Endothelial cell (in vitro differentiated cells): ENCODE measurements around the gene KHK. TPM values are rescaled to one million over a fixed set of nuclear protein-coding genes. Genes with fewer than 3 reads are reported as not detected.
"Not testable (repeated sequence)": the region's sequence is repeated elsewhere in the genome, so short reads cannot be mapped to it uniquely, and the experiment has no call there.

Experiments
- DNase-seq: peaks from one replicate; pipeline ENCODE4 v3.0.0; 2021; ENCODE audit warnings: low spot score
- H3K27ac Mint-ChIP-seq: one replicate; pipeline ENCODE4 v1.8.0; 2021; ENCODE audit warnings: mixed read lengths, inconsistent platforms; ENCODE audit not compliant: unreplicated experiment
- H3K27me3 Mint-ChIP-seq: one replicate; pipeline ENCODE4 v1.8.0; 2021; ENCODE audit warnings: mild to moderate bottlenecking, moderate library complexity, mixed read lengths, inconsistent platforms; ENCODE audit not compliant: unreplicated experiment
- H3K36me3 Mint-ChIP-seq: one replicate; pipeline ENCODE4 v1.8.0; 2021; ENCODE audit warnings: mild to moderate bottlenecking, low read depth, mixed read lengths, inconsistent platforms; ENCODE audit not compliant: unreplicated experiment
- H3K4me1 Mint-ChIP-seq: one replicate; pipeline ENCODE4 v1.8.0; 2021; ENCODE audit warnings: mild to moderate bottlenecking, mixed read lengths, inconsistent platforms; ENCODE audit not compliant: unreplicated experiment
- H3K4me3 Mint-ChIP-seq: one replicate; pipeline ENCODE4 v1.8.0; 2021; ENCODE audit warnings: mild to moderate bottlenecking, mixed read lengths, inconsistent platforms; ENCODE audit not compliant: unreplicated experiment
- H3K9me3 Mint-ChIP-seq: one replicate; pipeline ENCODE4 v1.8.0; 2021; ENCODE audit warnings: mixed read lengths, inconsistent platforms; ENCODE audit not compliant: unreplicated experiment
- CTCF ChIP-seq: fragments of 200-600 bp; sonication (generic); IDR thresholded peaks from one replicate; pipeline ENCODE4 v1.5.0; 2021; ENCODE audit warnings: antibody characterized with exemption; ENCODE audit not compliant: unreplicated experiment
- total RNA-seq: library from RNA; stranded (reverse); fragmentation: NEBNext Ultra II Directional; extraction: Animal tissue kit (Norgen Biotek cat#: 25700); gene quantifications from one replicate; pipeline ENCODE4 v1.2.1, GENCODE V29; 2021; ENCODE audit not compliant: unreplicated experiment

The KHK gene
- total RNA-seq, 1 donor from 2014 or later = 1.4 TPM

DNA sequence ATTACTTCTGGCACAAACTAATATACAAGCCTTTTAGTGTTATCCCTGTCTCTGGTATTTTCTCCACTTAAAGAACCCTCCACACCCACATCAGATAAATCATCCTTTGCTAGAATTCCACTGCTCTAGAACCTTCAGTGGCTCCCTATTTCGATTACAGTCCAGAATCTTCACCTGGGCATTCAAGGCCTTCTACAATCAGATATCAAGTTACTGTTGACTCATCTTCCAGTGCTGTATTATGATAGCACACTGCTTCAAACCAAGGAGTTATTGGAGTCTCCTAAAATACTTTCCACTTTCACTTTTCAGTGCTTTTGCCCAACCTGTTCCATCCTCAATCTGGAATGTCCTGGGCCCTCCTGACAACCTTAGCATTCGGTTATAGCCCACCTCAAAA, 28.9 kb downstream of the KHK start:
- Mint-ChIP-seq H3K27me3 (peaks cover 9% of the 10 kb centered on the region), H3K9me3 (no peaks in the 10 kb centered on the region), H3K4me1 (peaks cover 6% of the 10 kb centered on the region), H3K36me3 (no peaks in the 10 kb centered on the region), H3K27ac (no peak overlapping the region), H3K4me3 (no peak overlapping the region)
- TF ChIP-seq CTCF = no peak
- DNase-seq = no peak

GRCh38 chr2:27117995-27118524, 31.5 kb downstream of the KHK start:
- H3K27ac Mint-ChIP-seq = no peak overlapping the region
- TF ChIP-seq CTCF = no peak
- H3K36me3 Mint-ChIP-seq = peaks cover 8% of the 10 kb centered on the region
- H3K9me3 Mint-ChIP-seq = no peaks in the 10 kb centered on the region
- H3K27me3 Mint-ChIP-seq = peaks cover 15% of the 10 kb centered on the region
- DNase-seq = no peak
- H3K4me3 Mint-ChIP-seq = no peak overlapping the region
- H3K4me1 Mint-ChIP-seq = peaks cover 8% of the 10 kb centered on the region

DNA sequence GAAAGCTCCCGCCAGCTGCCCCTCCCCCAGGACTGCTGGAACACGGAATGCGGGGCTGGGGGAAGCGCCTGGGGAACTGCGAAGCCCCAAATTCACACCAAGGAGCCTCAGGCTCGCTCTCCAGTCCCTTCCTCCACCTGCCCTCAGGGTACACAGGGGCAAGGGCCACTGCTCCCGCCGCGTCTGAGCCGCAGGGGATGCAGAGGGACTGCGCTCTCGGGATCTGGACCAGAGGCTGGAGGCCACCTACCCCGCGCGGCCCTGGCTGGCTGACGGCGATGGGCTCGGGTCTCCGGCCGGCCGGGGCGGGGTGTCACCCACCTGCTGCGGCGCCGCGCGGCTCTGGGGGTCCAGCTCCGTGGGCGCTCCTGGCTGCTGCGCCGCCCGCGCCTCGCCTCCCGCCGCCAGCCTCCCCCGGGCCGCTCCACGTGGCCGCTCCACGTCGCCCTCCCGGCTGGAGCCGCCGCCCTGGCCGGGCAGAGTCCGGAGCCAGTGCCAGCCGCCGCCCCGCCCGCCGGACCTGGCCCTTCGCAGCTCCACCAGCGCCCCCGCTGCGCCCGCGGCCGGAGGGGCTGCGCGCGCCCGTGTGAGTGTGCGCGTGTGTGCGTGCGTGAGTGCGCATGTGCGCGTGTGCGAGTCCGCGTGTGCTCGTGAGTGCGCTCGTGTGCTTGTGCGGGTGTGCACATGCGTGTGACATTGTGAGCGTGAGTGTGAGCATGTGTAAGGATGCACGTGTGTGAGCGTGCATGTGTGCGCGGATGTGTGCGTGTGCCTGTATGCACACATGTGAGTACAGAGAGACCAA, 32.2 kb downstream of the KHK start, which contains the start of gene CGREF1:
Gene CGREF1, minus strand, starts transcription at position 604 of the 805 bp plus-strand sequence. CDS start 14,762 bp downstream, outside the sequence.
- H3K9me3 Mint-ChIP-seq = no peaks in the 10 kb centered on the region
- peak within 1 kb of the TSS; percentile 67 for H3K4me3 Mint-ChIP-seq
- no peak within 1 kb of the TSS for H3K27ac Mint-ChIP-seq
- peaks cover 11% of the 10 kb centered on the region for H3K4me1 Mint-ChIP-seq
- peak; percentile 18 for DNase-seq
- TF ChIP-seq CTCF = no peak
- peaks cover 15% of the 10 kb centered on the region for H3K27me3 Mint-ChIP-seq
- peaks cover 8% of the 10 kb centered on the region for H3K36me3 Mint-ChIP-seq

- Mint-ChIP-seq H3K27me3 (peaks cover 17% of the 10 kb centered on the region), H3K4me3 (peak overlapping the region; percentile 67), H3K4me1 (peaks cover 11% of the 10 kb centered on the region)
- H3K9me3 Mint-ChIP-seq, DNase-seq, H3K36me3 Mint-ChIP-seq, H3K27ac Mint-ChIP-seq: not testable (repeated sequence)
Measured at GRCh38 chr2:27119330-27119670, 32.7 kb downstream of the KHK start.

DNA sequence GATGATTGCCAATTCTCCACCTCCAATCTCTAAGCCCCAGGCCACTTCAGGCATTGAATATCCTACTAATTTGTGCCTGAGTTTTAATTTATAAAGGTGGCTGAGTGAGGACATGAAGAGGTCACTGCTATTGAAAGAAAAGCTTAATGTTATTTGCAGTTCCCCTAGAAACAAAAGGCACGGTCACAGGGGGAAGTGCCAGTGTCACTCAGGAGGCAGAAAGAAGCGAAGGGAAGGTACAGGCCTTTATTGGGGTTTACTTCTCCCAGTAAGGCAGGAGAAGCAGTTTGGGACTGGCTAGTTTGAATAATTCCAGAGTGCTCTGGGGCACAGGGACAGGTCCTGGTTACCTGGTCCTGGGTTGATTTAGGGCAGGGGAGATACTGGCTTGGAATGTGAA, 35.3 kb downstream of the KHK start:
- Mint-ChIP-seq H3K4me3 (no peak overlapping the region), H3K36me3 (peaks cover 8% of the 10 kb centered on the region), H3K9me3 (no peaks in the 10 kb centered on the region), H3K4me1 (peaks cover 11% of the 10 kb centered on the region), H3K27ac (no peak overlapping the region), H3K27me3 (peaks cover 18% of the 10 kb centered on the region)
- DNase-seq = no peak
- TF ChIP-seq CTCF = no peak
